GM21515 (cell line): Measurements from ENCODE around the gene LASP1.
A peak's percentile ranks its signal among the peaks of the same experiment; 100 is the strongest.

Experiments
- ATAC-seq: cut with Tn5 transposase; IDR thresholded peaks from one replicate; pipeline ENCODE4 v1.9.1; 2021; ENCODE audit not compliant: unreplicated experiment

Gene LASP1

DNA sequence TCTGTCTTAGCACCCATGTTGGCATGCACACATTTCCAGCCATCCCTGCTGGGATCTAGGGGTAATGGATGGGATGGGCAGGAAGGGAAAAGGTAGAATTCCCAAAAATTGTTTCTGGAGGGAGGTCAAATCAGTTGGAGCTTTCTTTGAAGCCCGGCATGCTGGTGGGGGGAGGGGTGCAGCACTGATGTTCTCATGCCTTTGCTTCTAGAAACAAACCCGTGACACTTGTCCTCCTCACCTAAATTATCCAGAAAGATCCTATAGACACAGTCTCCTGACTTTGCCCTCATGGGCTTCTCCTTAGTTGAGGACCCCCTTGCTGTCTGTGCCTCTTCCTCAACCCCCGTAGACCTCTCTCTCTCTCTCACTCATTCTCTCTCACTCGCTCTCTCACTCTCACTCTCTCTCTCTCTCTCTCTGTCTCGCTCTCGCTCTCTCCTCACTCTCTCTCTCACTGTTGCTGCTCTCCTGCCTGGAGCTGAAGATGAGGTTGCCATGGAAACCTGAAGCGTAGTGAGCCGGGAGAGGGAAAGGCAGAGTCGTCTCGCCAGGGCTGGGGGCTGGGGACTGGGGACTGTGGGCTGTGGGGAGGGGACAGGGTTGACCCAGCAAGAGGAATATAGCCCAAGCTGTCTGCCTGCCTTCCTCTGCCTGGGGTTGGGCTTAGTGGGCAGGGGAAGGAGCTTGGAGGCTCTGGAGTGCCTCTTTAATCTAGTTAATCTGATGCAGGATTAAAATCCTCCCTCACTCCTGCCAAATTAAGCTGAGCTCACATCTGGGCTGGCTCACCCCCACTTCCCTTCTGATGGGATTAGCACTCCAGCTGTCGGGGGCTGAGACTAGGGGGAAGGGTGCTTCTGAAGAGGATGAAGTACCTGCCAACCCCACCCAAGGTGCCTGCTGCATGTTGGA, 16.1 kb downstream of the LASP1 start:
- ATAC-seq = no peak

DNA sequence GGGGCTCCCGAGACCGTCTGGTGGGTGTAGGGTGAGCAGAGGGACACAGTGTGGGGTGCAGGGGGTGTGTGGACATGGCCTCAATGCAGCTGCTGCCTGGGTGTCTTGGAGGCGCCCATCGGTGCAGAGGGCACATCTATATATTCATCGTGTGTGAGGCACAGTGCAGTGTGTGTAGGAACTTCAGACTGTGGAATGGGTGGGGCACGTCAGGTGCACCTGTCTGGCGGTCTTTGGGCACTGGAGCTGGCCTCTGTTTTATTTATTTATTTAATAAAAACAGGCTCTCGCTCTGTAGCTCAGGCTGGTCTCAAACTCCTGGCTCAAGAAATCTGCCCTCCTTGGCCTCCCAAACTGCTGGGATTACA, 16.8 kb downstream of the LASP1 start:
- ATAC-seq = no peak

DNA sequence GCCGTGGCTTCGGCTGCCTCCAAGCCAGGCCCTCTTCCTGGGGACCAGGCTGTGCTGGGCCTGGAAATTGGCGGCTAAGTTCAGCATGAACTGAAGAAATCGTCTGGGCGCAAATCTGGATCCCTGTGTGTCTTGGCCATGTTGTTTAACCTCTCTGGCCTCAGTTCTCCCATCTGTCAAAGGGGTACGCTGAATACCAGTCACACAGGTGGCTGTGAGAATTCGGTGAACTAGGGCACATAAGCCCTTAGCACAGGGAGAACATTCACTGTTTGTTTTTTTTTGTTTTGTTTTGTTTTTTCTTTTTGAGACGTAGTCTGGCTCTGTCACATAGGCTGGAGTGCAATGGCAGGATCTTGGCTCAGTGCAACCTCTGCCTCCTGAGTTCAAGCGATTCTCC, 19.0 kb downstream of the LASP1 start:
- no peak for ATAC-seq

DNA sequence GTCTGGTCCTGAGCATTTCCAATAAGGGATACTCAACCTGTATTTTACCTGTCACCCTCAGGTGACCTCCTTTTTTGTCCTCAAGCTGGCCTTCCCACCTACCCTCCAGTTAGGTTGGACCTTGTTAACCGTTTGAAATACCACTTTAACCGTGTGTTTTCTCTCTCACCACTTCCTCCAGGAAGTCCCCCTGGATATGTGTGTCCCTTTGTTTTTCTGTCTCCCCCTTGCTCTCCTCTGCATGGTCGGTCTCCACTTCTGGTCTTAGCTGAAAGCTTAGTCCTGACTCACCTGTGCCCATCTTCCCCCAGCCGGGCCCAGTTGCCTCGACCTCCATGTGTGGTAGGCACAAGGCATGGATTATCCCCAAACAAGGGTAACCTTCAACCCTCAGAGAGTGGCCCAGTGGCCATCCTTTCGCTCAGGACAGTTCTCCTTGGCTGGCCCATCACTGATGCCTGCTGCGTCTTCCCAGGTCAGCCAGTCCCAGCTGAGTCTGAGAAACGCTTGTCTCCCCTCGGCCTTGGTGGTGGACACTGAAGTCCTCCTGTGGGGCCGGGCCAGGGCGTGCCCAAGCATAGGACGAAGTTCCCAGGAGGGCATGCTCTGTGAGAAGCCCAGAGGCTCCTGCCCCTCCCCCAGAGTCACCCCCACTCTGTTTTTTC, 20.0 kb downstream of the LASP1 start:
- ATAC-seq = no peak

DNA sequence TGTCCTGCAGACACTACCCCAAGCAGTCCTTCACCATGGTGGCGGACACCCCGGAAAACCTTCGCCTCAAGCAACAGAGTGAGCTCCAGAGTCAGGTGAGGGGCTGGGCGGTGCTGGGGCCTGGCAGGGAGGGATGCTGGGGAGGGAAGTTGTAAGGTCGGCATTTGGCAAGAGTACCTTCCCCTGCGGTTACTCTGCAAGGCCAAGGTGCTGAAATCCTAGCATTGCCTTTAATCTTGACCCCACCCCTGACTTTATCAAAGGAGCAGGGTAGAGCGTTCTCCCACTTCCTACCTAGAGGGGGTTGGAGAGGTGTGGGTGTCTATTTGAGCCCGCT, 20.5 kb downstream of the LASP1 start:
- ATAC-seq = no peak

DNA sequence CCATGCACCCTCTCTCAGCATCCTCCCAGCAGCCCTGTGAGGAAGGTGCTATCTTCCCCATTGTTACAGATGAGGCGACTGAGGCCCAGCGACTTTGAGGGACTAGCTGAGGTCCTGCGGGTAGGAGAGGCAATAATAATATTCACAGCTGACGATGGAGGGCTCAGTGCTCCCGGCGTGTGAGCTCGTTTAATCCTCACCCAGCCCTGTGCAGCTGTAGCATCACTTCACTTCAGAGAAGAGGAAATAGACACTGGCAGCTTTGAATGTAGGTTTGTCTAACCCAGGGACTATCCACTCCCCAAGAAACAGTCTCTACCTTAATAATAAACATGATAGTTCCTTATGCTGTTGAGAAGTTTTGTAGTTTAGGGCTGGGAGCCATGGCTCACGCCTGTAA, 21.6 kb downstream of the LASP1 start:
- no peak for ATAC-seq

DNA sequence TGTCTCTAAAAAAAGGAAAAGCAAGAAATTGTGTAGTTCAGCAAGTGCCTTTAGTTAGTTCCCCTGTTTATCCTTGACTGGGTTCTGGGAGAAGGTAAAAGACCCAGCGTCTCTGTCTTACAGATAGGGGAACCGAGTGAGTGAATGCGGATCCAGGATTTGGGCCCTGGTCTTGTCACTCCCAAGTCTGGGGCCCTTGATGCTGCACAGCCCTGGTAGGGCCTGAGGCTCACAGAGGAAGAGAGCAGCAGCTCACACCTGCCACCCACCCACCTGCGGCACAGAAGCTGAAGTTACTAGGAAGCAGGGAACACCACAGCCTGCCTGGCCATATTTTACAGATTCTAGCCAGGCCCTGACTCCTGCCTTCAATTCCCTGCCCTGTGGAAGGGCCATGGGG, 22.2 kb downstream of the LASP1 start:
- ATAC-seq = no peak

DNA sequence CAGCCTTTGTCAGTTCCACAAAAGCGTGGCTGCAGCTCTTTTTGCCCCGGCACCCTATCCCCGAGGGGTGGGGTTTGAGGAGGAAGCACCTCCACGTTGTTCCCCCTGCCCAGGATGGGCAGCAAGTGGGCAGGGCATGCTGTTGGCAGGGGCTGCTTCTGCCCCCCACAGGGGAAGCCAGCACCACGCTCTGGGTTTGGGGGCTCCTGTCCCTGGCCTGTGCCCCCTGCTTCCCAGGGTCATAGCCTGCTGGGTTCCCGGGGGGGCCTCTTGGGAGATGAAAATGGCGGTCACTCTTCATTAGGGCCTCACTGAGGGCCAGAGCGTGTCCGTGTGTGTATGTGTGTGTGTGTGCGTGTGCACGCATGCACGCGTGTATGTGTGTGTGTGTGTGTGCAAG, 22.8 kb downstream of the LASP1 start:
- ATAC-seq = no peak

DNA sequence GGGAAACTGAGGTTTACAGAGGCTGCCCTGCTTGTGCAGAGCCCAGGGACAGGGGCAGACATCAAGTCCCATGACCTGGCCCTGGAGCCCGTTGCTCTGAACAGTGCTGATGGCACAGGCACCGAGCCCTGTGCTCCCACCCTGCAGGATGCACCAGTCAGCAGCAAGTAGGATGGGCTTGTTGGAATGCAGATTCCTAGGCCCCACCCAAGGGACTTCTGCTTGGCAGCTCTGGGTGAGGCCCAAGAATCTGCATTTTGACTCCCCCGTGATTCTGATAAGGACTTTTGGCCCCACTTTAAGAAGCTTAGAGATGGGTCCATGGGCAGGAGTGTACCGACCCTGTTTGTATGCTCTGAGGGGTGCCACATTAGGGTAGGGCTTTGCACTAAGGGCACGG, 23.3 kb downstream of the LASP1 start:
- no peak for ATAC-seq

DNA sequence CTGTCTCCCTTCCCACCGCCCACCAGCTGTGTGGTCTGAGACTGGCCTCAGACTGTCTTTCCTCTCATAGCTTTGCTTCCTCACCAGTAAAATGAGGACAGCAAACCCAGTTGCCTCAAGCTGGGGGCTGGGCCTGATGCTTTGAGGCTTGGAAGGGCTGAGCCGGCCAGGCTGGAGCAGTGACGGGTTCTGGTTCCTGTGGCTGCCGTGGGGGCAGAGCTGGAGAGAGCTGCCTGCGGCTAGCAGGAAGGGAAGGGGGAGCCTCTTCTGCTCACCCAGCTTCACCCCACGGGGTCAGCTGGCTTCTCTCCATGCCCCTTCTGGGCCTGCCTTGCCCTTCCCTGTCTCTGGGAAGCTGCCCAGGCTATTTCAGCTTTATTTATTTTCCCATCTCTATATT, 23.7 kb downstream of the LASP1 start:
- ATAC-seq = no peak

DNA sequence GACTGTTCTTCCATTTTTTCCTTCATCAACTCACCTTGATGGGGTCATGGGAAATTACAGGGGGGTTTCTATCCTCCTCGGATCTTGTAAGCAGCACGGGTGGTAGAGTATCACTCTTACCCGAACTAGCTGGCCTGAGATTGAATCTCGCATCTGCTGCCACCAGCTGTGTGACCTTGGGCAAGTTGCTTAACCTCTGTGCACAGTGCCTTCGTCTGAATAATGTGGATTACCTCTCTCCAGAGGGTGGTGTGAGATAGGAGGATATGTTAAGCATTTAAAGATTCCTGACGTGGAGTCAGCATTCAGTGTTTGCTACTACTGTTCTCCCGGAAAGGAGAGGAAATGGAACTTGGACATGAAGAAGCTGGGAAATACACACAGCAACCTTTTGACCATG, 24.4 kb downstream of the LASP1 start:
- no peak for ATAC-seq

DNA sequence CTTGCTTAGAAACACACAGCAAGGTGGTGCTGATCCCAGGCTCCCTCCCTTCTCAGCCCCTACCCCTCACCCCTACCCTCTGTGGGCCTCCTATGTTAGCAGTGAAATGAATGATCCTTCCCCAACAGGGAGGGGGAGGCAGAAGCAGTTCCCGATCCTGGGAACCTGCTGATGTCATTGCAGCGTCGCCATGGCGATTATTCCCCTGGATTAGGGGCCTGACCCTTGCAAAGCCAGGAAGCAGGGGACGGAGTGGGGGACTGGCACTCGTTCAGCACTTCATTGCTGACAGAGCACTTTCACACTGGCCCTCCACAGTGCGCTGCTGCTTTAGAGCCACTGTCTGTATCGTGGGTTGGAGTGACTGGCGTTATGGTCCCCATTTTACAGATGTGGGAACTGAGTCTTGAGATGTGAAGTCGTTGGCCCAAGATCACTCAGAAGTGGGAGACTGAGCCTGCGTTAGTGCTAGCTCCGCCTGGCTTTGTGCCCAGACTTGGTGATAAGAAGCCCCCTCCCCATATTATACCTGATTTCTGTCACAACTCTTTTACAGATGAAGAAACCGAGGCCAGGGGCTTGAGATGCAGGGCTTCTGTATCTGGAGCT, 26.6 kb downstream of the LASP1 start:
- ATAC-seq = no peak

DNA sequence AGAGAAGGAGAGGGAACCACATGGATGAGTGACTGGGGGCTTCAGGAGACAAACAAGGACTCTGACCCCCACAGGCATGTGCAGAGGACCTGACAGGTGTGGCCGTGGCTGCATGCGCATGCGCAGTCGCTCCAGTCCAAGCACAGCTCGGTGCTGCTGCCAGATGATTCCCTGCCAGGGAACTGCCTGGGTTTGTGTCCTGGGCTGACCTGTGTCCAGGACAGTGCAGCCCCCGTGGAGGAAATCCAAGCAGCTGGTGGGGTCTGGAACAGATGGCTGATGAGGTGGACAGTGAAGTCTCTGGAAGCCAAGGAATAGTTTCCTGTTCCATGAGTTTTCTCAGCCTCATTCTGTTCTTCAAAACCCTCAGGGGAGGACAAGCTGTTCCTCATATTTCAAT, 27.3 kb downstream of the LASP1 start:
- ATAC-seq = no peak

DNA sequence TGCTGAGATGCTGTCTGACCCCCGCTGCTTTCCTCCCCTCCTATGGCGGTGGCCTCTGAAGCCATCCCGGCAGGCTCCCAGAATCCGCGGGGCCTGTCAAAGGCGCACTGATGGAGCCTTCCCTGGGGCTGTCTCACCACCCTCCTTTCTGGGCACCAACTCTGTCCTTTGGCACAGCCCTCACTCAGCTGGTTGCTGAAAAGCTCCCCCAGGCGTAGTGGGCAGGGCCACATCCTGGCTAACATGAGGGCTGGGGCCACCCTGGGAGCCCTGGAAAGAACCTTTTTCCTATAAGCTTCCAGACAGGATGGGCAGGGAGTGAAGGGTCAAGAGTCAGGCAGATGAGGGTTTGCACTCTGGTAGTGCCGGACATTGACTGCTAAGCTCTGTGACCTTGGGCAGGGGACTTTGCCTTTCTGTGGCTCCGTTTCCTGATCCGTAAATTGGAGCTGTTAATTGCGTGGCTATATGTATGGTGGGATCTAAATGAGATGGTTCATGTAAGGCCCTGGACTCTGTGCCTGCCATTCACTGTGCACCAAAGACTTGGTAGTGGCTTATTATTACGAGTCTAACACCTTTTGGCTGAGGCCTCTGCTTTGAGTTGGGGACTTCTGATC, 27.9 kb downstream of the LASP1 start:
- ATAC-seq = no peak

DNA sequence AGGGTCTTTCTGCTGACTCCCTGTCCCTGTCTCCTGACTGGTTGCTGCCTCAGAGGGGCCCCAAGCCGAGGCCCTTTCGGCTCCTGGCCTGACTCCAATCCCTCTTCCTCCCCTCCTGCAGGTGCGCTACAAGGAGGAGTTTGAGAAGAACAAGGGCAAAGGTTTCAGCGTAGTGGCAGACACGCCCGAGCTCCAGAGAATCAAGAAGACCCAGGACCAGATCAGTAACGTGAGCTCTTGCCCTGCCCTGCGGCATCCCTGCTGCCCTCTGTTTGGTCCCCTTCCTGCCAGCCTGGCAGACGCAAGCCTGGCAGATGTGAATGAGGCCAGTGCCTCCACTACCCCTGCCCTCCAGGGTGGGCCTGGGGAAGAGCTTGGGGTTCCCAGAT, 28.4 kb downstream of the LASP1 start:
- peak; percentile 22 for ATAC-seq

DNA sequence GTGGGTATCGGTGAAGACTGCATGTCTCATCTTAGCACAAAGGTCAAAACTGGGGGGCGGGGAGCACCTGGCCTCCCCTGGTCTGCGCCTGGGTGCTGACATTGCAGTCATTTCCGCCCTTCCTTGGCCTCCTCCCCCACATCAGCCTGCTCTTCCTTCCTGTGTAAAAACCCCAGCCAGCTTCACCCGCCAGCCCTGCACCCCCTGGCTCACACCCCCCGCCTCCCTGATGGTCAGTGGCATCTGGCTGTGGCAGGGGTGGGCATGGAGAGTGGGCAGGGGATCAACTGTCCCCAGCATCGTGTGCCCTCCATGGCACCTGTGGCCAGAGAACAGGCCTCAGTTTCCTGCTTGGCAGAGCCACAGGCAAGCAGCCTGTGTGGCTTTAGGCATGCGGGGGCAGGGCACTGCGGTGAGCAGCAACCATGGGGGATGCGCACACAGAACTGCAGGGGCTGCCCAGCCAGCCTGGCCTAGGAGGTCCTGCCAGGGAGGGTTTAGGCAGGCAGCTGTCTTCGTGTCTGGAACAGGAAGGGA, 29.0 kb downstream of the LASP1 start:
- ATAC-seq = peak; percentile 71

DNA sequence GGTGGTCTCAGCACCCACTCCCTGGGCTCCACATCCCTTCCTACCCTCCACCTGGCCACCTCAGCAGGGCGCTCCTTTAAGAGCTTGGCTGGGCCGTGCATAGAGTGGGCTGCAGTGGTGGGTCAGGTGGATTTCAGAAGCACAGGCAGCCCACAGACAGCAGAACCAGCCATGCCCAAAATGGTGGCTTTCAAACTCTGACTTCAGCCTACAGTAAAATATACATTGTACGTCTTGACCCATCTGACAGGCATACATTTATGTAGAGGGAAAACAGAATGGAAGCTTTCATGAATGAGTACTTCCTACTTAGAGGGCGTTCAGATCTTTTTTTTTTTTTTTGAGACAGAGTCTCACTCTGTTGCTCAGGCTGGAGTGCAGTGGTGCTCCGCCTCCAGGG, 29.6 kb downstream of the LASP1 start:
- no peak for ATAC-seq

DNA sequence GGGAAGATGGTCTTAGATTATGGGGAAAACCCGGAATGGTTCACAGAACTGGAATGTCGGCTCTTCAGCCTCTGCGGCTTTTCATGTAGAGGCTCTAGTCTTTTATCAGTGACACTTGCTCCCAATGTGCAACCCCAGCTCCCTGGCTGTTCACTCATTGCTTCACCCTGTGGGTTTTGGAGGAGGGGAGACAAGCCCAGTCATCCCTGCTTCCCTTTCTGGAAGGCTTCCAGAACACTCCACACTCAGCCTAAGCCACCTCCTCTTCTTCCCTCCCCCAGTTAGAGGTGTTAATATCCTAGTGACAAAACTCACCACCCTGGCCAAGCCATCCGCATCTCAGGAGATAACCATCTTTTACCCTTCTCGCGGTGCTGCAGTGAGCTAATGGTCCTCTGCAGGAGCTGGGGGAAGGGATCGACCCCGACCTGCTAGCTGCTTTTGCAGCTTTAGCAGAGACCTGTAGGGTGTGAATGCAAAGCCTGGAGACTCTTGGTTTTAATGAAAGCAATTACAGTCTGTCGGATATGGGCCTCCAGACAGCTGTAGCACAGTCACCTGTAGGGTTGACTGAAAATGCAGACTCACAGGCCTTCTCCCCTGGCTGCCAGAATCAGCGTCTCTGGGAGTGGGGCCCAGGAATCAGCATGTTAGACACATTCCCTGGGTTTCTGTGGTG, 31.3 kb downstream of the LASP1 start:
- no peak for ATAC-seq

DNA sequence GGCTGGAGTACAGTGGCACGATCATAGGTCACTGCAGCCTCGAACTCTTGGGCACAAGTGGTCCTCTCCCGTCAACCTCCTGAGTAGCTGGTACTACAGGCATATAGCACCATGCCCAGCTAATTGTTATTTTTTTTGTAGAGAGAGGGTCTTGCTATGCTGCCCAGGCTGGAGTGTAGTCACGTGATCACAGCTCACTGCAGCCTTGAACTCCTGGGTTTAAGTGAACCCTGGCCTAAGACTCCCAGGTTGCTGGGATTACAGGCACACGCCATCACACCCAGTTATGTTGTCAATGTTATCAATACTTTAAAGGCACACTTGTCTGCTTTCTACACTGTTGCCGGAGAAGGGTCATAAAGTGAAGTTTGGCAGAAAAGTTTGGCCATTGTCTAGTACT, 33.5 kb downstream of the LASP1 start:
- no peak for ATAC-seq

DNA sequence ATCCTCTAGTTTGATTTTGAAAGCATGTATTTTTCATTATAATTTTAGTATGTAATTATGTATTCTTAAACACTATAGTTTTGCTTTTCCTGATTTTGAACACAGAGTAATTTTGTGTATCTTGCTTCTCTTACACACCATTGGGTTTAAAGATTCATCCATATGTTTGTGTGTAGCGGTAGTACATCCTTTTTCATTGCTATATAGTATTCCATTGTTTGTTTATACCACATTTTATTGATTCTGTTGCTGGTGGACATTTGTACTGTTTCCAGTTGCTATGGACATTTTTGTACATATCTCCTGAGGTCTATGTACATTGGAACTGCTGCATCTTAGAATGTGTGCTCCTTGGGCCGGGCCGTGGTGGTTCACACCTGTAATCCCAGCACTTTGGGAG, 35.0 kb downstream of the LASP1 start:
- no peak for ATAC-seq

DNA sequence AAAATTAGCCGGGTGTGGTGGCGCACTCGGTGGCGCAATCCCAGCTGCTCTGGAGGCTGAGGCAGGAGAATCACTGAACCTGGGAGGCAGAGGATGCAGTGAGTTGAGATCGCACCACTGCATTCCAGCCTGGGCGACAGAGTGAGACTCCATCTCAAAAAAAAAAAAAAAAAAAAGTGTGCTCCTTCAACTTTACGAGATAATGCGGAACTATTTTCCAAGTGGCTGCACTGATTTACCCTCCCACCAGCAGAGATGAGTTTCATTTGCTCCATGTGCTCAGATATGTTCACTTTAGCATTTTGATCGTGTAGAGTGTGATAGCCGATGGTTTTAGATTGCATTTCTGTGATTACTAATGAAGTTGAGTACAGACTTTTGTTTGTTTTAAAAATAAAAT, 35.5 kb downstream of the LASP1 start:
- ATAC-seq = no peak
